Measurements from ENCODE around the gene FAM83G.
"Not testable (repeated sequence)": the region's sequence is repeated elsewhere in the genome, so short reads cannot be mapped to it uniquely, and the experiment has no call there.

The FAM83G gene

GRCh38 chr17:18956021-18956420 lies 48.5 kb downstream of the FAM83G start:
- not testable (repeated sequence) for DNase-seq (ENCODE audit: low read depth in 2 of 2, low spot score in 1 of 2)

GRCh38 chr17:18955009-18955408 lies 49.6 kb downstream of the FAM83G start:
- no peak for DNase-seq (ENCODE audit: low read depth in 2 of 2, low spot score in 1 of 2)

GRCh38 chr17:18954321-18954720 lies 50.2 kb downstream of the FAM83G start:
- DNase-seq (ENCODE audit: low read depth in 2 of 2, low spot score in 1 of 2) = no peak

GRCh38 chr17:18953231-18953728 lies 51.3 kb downstream of the FAM83G start:
- DNase-seq (ENCODE audit: low read depth in 2 of 2, low spot score in 1 of 2) = no peak

GRCh38 chr17:18951941-18952842 lies 52.4 kb downstream of the FAM83G start, which contains the start of gene SLC5A10:
Gene SLC5A10 (plus strand): TSS chr17:18952165. CDS start chr17:18952206, 41 bp downstream.
- DNase-seq (ENCODE audit: low read depth in 2 of 2, low spot score in 1 of 2) = no peak

- DNase-seq (ENCODE audit: low read depth in 2 of 2, low spot score in 1 of 2) = no peak
These were observed 53.3 kb downstream of the FAM83G start for GRCh38 chr17:18950944-18951905.

GRCh38 chr17:18950346-18950745 lies 54.2 kb downstream of the FAM83G start:
- DNase-seq (ENCODE audit: low read depth in 2 of 2, low spot score in 1 of 2) = no peak

- no peak for DNase-seq (ENCODE audit: low read depth in 2 of 2, low spot score in 1 of 2)
These were observed 55.0 kb downstream of the FAM83G start for GRCh38 chr17:18949566-18949965.

- DNase-seq (ENCODE audit: low read depth in 2 of 2, low spot score in 1 of 2) = no peak
These were observed 56.0 kb downstream of the FAM83G start for GRCh38 chr17:18948476-18949006.

GRCh38 chr17:18947866-18948265 lies 56.7 kb downstream of the FAM83G start:
- DNase-seq (ENCODE audit: low read depth in 2 of 2, low spot score in 1 of 2) = no peak

- DNase-seq (ENCODE audit: low read depth in 2 of 2, low spot score in 1 of 2) = no peak
These were observed 58.0 kb downstream of the FAM83G start for GRCh38 chr17:18946536-18946935.

- DNase-seq (ENCODE audit: low read depth in 2 of 2, low spot score in 1 of 2) = no peak
These were observed 59.9 kb downstream of the FAM83G start for GRCh38 chr17:18944646-18945045.

- DNase-seq (ENCODE audit: low read depth in 2 of 2, low spot score in 1 of 2) = no peak
These were observed 65.9 kb downstream of the FAM83G start for GRCh38 chr17:18938692-18939023.

- no peak for DNase-seq (ENCODE audit: low read depth in 2 of 2, low spot score in 1 of 2)
These were observed 66.4 kb downstream of the FAM83G start for GRCh38 chr17:18937981-18938691.

- no peak for DNase-seq (ENCODE audit: low read depth in 2 of 2, low spot score in 1 of 2)
These were observed 71.2 kb downstream of the FAM83G start for GRCh38 chr17:18933102-18934058.

GRCh38 chr17:18932360-18933055 lies 72.1 kb downstream of the FAM83G start:
- no peak for DNase-seq (ENCODE audit: low read depth in 2 of 2, low spot score in 1 of 2)

GRCh38 chr17:18928628-18929125 lies 75.9 kb downstream of the FAM83G start:
- DNase-seq (ENCODE audit: low read depth in 2 of 2, low spot score in 1 of 2) = no peak

- DNase-seq (ENCODE audit: low read depth in 2 of 2, low spot score in 1 of 2) = no peak
These were observed 79.4 kb downstream of the FAM83G start for GRCh38 chr17:18925187-18925586.

- not testable (repeated sequence) for DNase-seq (ENCODE audit: low read depth in 2 of 2, low spot score in 1 of 2)
These were observed 82.0 kb downstream of the FAM83G start for GRCh38 chr17:18922596-18922995.
